NCI-H526 treated with DMSO at 0.1 percent for 48 hours (cell line): ENCODE data around the gene JMJD6.
"Not testable (repeated sequence)": the region's sequence is repeated elsewhere in the genome, so short reads cannot be mapped to it uniquely, and the experiment has no call there.

Experiments used
- DNase-seq: peaks from one replicate; lab custom pipeline; 2025; lab: John Stamatoyannopoulos, UW

Gene JMJD6

DNA sequence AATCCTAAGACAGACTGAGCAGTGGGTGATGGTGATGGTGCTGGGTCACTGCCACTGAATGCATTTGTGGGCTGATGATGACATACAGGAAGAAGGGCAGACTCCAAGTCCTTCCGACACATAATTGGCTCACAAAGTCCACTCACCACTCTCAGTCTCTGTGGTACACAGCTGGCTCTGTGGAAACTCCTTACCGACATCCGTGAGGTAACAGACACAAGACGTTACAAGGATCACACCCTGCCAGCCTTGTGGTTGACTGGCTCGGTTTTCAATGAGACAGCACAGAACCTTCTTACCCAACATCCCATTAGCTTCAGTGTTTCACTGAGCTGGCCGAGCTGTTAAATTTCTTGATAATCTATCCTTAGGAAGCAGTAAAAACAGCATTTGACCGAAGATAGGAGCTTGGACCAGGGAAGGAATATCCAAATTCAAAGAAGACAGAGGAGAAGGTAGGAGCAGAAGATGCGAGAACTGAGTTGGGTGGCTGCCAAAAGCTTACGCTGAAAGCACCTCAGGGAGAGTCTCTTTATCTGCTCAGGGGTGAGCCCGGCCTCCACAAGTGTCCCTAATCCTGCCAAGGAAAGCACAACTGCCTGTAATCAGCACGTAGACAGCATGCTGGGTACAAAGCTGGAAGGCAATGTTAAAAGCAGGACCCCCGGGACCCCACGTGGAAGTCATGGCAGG, 10.1 kb downstream of the JMJD6 start:
- DNase-seq, result no peak

DNA sequence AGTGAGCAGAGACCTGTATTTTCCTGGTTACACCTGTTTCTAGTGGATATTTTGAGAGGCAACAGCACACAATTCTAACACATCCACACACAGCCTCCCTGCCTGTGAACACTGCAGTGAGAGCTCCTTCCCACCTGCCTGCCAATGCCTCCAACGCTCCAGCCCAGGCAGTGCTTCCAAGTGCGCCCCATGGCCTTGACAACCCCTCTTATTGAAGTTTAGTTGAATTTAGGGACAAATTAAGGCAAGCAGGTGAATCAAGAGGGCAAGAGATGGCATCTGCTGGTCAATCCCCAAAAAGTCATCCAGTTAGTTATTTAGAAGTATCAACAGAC, 10.9 kb downstream of the JMJD6 start:
- no peak for DNase-seq

DNA sequence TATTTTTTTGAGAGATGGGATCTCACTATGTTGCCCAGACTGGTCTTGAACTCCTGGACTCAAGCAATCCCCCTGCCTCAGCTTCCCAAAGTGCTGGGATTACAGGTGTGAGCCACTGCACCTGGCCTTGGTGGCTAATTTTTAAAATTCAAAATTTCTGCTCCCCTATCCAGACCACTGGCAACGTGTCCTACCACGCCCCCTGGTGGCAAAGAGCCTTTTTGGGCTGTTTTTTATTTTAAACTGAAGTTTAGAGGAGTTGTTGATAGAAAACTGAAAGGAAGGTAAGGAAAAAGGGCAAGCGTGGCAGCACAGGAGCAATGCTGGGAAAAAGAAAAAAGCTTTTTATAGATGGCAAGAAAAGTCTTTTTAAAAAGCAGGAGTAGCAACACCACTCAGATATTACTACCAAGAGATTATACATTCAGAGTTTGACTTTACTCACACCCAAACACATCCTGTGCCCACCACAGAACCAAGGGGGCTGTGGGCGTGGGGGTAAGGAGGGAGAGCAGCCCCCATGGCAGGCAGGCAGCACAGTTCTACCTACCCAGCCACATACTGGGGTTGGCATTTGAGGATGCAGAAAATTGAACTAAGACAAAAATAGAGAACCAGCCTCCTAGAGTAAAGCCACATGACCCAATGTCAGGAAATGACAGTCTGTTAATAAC, 11.4 kb downstream of the JMJD6 start:
- no peak for DNase-seq

- DNase-seq, result no peak
Measured at GRCh38 chr17:76714336-76714735, 12.1 kb downstream of the JMJD6 start.

- DNase-seq, result no peak
Measured at GRCh38 chr17:76713765-76714164, 12.6 kb downstream of the JMJD6 start.

GRCh38 chr17:76712321-76712720, 14.1 kb downstream of the JMJD6 start:
- not testable (repeated sequence) for DNase-seq

GRCh38 chr17:76710863-76711611, 15.4 kb downstream of the JMJD6 start, which contains the start of gene MXRA7:
TSS of gene MXRA7 (minus strand) at chr17:76710965. CDS start at chr17:76710946, 19 bp downstream.
- no peak for DNase-seq

DNA sequence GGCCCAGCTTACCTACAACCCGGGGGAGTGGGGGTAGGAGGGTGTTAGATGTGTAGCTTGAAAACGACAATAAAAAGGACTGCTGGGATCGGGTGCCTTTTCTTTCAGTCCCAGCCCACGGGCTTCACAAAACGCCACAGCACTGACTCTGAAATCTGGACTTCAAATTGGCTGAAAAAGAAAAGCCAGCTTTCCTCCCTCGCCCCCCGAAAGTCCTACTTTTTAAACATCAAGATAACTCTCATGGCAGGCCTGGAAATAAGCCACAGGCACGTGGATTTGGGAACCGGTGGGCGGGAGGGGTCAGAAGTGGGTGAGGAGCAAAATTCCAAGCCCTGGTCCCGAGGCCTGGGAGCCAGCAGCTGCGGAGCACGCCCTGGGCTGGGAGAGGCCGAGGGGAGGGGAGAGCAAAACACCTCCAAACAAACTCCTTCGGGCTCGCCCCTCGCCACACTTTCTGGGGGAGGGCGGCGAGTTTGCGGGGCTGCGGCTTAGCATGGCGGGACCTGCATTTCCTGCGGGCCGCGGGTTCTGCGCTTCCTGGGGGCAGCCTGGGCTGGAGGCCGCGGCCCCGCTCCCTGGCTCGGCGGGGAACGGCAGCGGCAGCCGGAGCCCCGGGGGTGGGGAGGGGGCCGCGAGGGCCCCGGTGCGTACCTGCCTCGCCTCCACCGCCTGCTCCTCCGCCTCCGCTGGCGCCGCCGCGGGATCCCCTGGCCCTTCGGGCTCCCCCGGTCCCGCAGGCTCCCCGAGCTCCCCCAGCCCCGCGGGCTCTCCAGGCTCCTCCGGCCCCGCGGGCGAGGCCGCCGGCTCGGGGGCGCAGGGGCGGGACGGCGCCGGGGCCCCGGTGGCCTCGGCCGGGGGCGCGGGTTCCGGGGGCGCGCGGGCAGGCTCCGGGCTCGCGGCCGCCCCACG, 16.2 kb downstream of the JMJD6 start:
- DNase-seq, result not testable (repeated sequence)

DNA sequence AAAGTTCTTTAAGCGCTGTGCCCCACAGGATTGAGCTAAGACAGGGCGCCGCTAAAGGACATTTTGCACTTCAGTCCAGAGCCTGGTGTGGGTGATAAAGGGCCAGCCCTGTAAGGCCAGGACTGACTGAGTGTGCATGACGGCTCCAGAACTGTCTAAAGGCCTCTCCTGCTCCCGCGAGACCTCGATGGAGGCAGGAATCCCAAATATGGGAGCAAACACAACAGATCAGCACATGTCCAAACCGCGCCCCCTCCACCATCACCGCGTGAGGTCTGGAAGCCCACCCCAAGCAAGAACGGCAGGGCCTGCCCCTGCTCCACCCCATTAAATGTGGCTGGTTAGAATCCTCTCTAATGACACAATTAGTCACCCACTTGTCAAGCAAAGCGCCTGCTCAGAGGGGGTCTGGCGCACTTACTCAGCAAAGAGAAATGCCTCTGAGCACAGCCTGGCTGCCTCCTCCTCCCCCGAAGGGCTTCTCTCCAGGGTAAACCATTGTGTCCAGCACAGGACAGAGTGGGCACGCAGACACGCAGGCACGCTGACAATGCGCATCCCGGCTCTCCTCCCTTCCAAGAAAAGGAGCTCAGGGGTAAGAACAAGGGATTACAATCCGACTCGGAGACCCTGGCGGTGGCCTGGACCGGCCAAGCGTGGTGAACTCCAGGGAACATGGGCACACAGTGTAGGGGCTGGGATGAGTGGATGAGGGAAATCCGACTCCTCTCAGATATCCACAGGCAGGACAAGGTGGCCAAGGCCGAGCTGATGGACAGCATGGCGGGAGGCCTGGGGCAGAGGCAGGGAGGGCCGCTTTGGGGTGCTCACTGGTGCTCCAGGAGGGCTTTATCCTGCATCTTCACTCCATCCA, 17.1 kb downstream of the JMJD6 start:
- no peak for DNase-seq

DNA sequence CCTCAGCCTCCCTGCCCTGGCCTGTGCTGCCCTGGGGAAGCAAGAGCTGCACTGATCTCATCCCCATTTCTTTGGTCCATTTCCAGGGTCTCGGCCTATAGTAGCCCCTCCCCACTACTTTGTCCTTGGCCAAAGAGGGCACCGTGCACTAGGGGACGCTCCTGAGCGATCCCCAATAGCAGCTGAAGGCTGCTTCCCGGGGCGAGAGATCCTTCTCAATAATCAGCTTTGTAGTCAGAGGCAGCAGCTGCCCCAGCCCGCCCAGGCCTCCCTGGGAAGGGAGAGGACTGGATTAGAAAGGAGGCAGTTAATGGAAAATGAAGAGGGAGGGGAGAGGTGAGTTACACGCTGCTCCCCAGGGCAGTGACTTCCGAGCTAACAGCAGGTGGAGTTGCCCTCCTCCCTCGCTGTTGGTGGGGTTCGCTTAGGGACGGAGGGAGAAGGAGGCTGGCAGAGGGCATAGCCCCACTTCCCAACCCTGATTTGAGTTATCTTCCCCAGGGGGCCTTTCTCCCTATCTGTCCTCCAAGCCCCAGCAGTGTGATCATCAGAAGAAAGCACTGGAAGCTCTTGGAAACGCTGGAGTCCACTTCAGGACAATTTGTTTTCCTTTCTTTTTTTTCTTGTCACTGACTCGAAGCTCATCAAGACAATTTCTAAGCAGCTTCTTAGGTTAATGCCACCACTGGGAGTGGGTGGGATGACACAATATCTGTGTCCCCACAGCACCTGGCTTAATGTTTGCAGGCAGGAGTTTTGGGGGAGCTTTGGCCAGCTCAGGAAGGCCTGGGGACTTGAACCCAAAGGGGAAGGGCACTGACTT, 18.2 kb downstream of the JMJD6 start:
- DNase-seq, result no peak

DNA sequence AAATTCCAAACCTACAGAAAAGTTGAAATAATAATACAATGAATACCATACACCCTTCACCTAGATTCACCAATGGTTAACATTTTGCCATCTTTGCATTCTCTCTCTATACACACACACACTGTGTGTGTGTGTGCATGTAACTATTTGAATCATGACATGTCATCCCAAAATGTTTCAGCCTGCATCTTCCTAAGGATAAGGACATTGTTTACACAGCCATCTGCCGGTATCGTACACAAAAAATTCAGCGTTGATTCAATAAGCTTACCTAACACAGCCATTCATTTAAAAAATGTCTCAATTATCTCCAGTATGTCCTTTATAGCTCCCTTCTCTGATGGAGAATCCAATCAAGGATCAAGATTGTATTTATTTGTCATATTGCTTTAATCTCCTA, 19.6 kb downstream of the JMJD6 start:
- no peak for DNase-seq

- no peak for DNase-seq
Measured at GRCh38 chr17:76704805-76705204, 21.6 kb downstream of the JMJD6 start.

DNA sequence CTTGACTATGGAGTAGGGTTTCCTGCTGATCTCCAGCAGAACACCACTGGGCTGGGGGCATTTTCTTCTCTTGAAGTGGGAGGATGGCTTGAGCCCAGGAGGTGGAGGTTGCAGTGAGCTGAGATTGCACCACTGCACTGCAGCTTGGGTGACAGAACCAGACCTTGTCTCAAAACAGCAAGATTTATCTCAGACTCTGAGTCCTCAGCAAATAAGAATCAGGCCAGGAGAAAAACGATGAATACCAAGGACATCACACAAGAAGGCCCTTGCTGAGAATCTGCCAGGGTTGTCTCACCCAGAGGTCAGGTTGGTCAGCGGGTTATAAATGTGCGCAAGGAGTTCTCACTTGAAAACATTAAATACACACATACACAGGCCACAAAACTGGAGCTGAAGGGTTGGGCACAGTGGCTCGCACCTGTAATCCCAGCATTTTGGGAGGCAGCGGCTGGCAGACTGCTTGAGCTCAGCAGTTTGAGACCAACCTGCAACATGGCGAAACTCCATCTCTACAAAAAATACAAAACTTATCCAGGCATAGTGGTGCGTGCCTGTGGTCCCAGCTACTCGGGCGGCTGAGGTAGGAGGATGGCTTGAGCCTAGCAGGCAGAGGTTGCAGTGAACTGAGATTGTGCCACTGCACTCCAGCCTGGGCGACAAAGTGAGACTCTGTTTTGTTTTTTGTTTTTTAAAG, 23.3 kb downstream of the JMJD6 start:
- no peak for DNase-seq

GRCh38 chr17:76702076-76702475, 24.3 kb downstream of the JMJD6 start:
- DNase-seq, result no peak

DNA sequence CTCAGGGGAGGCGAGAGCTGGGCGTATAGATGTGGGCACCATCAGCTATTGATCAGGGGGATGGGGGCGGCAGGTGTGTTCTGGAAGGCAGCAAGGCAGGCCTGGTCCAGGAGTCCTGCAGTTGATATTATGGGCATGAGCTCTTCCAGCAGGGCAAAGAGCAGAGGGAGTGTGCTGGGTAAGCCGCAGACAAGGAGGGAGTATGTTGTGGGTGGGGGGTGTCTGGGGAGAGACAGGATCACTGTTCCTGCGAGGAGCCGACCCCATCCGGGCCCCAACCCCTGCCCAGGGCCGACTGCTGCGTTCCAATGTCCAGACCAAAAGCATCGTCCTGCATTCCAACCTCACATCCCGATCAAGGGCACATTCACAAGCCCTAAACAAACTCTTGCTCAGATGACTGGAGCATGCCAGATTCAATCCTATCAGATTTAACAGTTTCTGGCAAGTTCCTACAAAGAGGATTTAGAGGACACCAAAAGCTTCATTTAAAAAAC, 24.9 kb downstream of the JMJD6 start:
- no peak for DNase-seq

DNA sequence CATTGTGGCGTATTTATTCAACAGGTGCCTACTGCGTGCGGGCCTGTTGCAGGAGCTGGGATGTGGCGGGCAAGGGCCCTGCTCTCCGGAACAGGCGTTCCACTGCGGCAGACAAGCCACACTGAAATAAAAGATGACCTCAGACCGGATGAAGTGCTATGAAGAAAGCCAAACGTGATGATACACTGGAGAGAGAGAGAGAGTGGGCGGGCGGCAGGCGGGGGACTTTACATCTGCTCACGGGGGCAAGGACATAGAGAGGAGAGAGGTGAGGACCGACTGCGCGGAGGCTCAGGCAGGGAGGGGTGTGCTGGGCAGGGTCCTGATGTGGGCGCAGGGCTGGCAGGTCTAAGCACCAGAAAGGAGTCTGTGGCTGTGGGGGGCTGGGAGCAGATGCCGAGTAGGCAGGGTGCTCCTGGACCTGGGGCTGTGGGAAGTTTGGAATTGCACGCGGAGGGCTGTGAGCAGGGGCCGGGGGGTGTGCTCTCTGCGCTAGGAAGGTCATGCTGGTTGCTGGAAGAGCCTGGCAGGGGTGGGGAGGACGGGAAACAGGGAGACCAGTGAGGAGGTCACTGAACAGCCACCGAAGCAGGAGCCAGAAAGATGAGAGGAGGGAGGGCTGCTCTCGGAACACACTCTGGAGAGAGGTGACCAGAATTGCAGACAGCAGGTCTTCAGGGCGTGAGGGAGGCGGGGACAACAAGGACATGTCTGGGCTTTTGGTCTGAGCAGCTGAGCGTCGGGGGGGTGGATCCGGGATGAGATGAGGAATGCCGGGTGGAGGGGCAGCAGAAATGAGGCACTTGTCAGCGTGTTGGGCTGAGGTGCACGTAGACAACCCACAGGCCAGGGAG, 25.6 kb downstream of the JMJD6 start:
- no peak for DNase-seq

GRCh38 chr17:76700270-76700616, 26.2 kb downstream of the JMJD6 start:
- no peak for DNase-seq

DNA sequence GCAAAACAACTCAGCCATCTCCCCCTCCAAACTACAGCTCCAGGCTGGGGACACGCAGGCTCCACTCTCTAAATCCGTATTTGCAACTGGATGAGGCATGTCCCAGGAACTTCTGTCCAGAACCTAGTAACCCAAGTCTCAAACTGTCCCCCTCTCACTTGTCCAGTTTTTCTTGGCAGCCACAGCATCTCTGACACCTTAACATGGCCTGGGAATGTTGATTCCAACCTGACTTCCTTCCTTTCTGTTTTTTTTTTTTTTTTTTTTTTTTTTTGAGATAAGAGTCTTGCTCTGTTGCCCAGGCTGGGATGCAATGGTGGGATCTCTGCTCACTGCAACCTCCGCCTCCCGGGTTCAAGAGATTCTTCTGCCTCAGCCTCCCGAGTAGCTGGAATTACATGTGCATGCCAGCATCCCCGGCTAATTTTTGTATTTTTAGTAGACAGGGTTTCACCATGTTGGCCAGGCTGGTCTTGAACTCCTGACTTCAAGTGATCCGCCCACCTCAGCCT, 27.9 kb downstream of the JMJD6 start:
- not testable (repeated sequence) for DNase-seq
